Measurements from ENCODE around the gene MMP13. TPM values are rescaled to one million over a fixed set of nuclear protein-coding genes. Genes with fewer than 3 reads are reported as not detected.

Gene MMP13
- total and polyA plus RNA-seq, 2 experiments from 2014 or later: not detected

- Histone ChIP-seq H3K4me3 (no peak overlapping the region), H3K9me3 (ENCODE audit: low read depth) (no peaks in the 10 kb centered on the region), H3K4me1 (ENCODE audit: low read depth) (no peaks in the 10 kb centered on the region), H3K27me3 (no peaks in the 10 kb centered on the region), H3K27ac (no peak overlapping the region), H3K36me3 (no peaks in the 10 kb centered on the region)
- no peak for TF ChIP-seq CTCF (IDR thresholded peaks at IDR 0.05; ENCODE audit: low read depth, low read length)
- no peak for DNase-seq (ENCODE audit: low read depth in 1 of 2, low spot score in 1 of 2)
Measured at GRCh38 chr11:102972853-102973252, 17.3 kb upstream of the MMP13 start.

- Histone ChIP-seq H3K4me3 (no peak overlapping the region), H3K9me3 (ENCODE audit: low read depth) (no peaks in the 10 kb centered on the region), H3K27ac (no peak overlapping the region), H3K27me3 (no peaks in the 10 kb centered on the region), H3K4me1 (ENCODE audit: low read depth) (no peaks in the 10 kb centered on the region), H3K36me3 (no peaks in the 10 kb centered on the region)
- no peak for DNase-seq (ENCODE audit: low read depth in 1 of 2, low spot score in 1 of 2)
- TF ChIP-seq CTCF (IDR thresholded peaks at IDR 0.05; ENCODE audit: low read depth, low read length): no peak
Measured at GRCh38 chr11:102971766-102972165, 16.2 kb upstream of the MMP13 start.

- Histone ChIP-seq H3K9me3 (ENCODE audit: low read depth) (no peaks in the 10 kb centered on the region), H3K4me1 (ENCODE audit: low read depth) (no peaks in the 10 kb centered on the region), H3K27me3 (no peaks in the 10 kb centered on the region), H3K27ac (no peak overlapping the region), H3K36me3 (no peaks in the 10 kb centered on the region), H3K4me3 (no peak overlapping the region)
- DNase-seq (ENCODE audit: low read depth in 1 of 2, low spot score in 1 of 2): no peak
- no peak for TF ChIP-seq CTCF (IDR thresholded peaks at IDR 0.05; ENCODE audit: low read depth, low read length)
Measured at GRCh38 chr11:102967497-102967896, 12.0 kb upstream of the MMP13 start.

- TF ChIP-seq CTCF (IDR thresholded peaks at IDR 0.05; ENCODE audit: low read depth, low read length): no peak
- H3K4me1 ChIP-seq (ENCODE audit: low read depth): no peaks in the 10 kb centered on the region
- H3K9me3 ChIP-seq (ENCODE audit: low read depth): no peaks in the 10 kb centered on the region
- no peaks in the 10 kb centered on the region for H3K27me3 ChIP-seq
- no peak for DNase-seq (ENCODE audit: low read depth in 1 of 2, low spot score in 1 of 2)
- no peaks in the 10 kb centered on the region for H3K36me3 ChIP-seq
- no peak overlapping the region for H3K4me3 ChIP-seq
- H3K27ac ChIP-seq: no peak overlapping the region
Measured at GRCh38 chr11:102966011-102966410, 10.5 kb upstream of the MMP13 start.

GRCh38 chr11:102964867-102965266 lies 9.3 kb upstream of the MMP13 start:
- no peaks in the 10 kb centered on the region for H3K36me3 ChIP-seq
- H3K27ac ChIP-seq: no peak overlapping the region
- H3K27me3 ChIP-seq: no peaks in the 10 kb centered on the region
- no peaks in the 10 kb centered on the region for H3K4me1 ChIP-seq (ENCODE audit: low read depth)
- no peak overlapping the region for H3K4me3 ChIP-seq
- no peak for DNase-seq (ENCODE audit: low read depth in 1 of 2, low spot score in 1 of 2)
- TF ChIP-seq CTCF (IDR thresholded peaks at IDR 0.05; ENCODE audit: low read depth, low read length): no peak
- no peaks in the 10 kb centered on the region for H3K9me3 ChIP-seq (ENCODE audit: low read depth)

- Histone ChIP-seq H3K27me3 (no peaks in the 10 kb centered on the region), H3K27ac (no peak overlapping the region), H3K9me3 (ENCODE audit: low read depth) (no peaks in the 10 kb centered on the region), H3K4me3 (no peak overlapping the region), H3K36me3 (no peaks in the 10 kb centered on the region), H3K4me1 (ENCODE audit: low read depth) (no peaks in the 10 kb centered on the region)
- DNase-seq (ENCODE audit: low read depth in 1 of 2, low spot score in 1 of 2): peak in 1 of 2 donors; percentile 16
- TF ChIP-seq CTCF (IDR thresholded peaks at IDR 0.05; ENCODE audit: low read depth, low read length): no peak
Measured at GRCh38 chr11:102957953-102958352, 2.4 kb upstream of the MMP13 start.
